DMS153 (cell line): Measurements from ENCODE around the gene KRT81.
"Not testable (repeated sequence)": the region's sequence is repeated elsewhere in the genome, so short reads cannot be mapped to it uniquely, and the experiment has no call there.

Experiments
- DNase-seq: peaks from one replicate; lab custom pipeline; 2025; lab: John Stamatoyannopoulos, UW

KRT81 gene

GRCh38 chr12:52296572-52297215 is 5.4 kb upstream of the KRT81 start:
- DNase-seq: no peak

- no peak for DNase-seq
These were observed 4.3 kb upstream of the KRT81 start for GRCh38 chr12:52295663-52296062.

GRCh38 chr12:52294803-52295202 is 3.5 kb upstream of the KRT81 start:
- no peak for DNase-seq

- DNase-seq: no peak
These were observed 2.6 kb upstream of the KRT81 start for GRCh38 chr12:52293926-52294325.

GRCh38 chr12:52290483-52291134 is 725 bp downstream of the KRT81 start:
- DNase-seq: not testable (repeated sequence)

- not testable (repeated sequence) for DNase-seq
These were observed 3.2 kb downstream of the KRT81 start for GRCh38 chr12:52287816-52288805.

GRCh38 chr12:52286857-52287785 is 4.2 kb downstream of the KRT81 start:
- not testable (repeated sequence) for DNase-seq

- no peak for DNase-seq
These were observed 5.3 kb downstream of the KRT81 start for GRCh38 chr12:52285851-52286530.

- DNase-seq: no peak
These were observed 6.1 kb downstream of the KRT81 start for GRCh38 chr12:52285172-52285745.

- DNase-seq: no peak
These were observed 6.7 kb downstream of the KRT81 start for GRCh38 chr12:52284562-52285171.

GRCh38 chr12:52280796-52281560 is 10.4 kb downstream of the KRT81 start:
- no peak for DNase-seq

- peak; percentile 6 for DNase-seq
These were observed 11.0 kb downstream of the KRT81 start for GRCh38 chr12:52280319-52280795.

GRCh38 chr12:52279422-52280318 is 11.7 kb downstream of the KRT81 start:
- no peak for DNase-seq

GRCh38 chr12:52278575-52279421 is 12.5 kb downstream of the KRT81 start:
- peak; percentile 41 for DNase-seq

GRCh38 chr12:52277486-52278245 is 13.7 kb downstream of the KRT81 start:
- peak; percentile 28 for DNase-seq

GRCh38 chr12:52275686-52276085 is 15.6 kb downstream of the KRT81 start:
- no peak for DNase-seq
